ENCODE measurements around the gene SLC26A6. TPM values are rescaled to one million over a fixed set of nuclear protein-coding genes. Genes with fewer than 3 reads are reported as not detected.

Gene SLC26A6
- total RNA-seq, 1 experiment from 2014 or later, result 44.9 TPM

- no peaks in the 10 kb centered on the region for H3K79me2 ChIP-seq (ENCODE audit: low read length)
- CTCF ChIA-PET, result no interaction called here
These were observed 50.4 kb downstream of the SLC26A6 start for GRCh38 chr3:48584836-48585235.

DNA sequence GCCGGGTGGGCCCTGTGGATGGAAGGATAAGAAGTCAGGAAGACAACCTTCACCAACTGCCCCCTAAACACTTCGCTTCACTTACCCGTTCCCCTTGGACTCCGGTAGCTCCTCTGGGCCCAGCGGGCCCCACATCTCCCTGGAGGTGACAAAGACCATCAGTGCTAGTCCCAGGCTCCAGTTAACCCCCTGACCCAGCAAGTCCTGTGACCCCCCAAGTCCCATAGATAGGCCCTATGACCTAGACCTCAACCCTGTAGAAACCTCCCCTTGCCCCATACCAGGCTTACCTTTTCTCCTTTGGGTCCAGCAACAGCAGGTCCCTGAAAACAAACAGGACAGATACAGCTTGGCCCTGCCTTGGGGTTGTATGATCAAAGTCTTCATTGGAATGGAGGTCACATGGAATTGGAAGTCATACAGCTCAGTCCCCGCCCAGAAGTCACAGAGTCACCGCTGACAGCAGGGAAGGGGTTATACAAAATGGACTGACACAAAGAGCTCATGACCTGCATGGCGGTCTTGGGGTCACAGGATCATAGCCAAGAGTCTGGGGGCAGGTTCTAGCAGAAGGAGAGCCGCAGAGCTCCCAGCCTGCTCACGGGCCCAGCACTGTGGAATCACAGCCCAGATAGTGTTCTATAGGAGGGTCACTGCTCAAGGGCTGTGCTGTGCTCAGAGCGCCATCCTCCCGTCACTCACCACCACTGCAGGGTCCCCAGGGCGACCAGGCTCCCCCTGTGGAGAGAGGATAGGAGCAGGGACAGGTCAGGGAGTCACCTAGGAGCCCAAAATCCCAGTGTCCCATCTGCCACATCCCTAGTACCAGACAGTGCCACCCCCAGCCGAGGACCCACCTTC lies 53.4 kb downstream of the SLC26A6 start:
- ChIA-PET CTCF (interaction anchor here (0.6 kb wide), 1 partner anchor 21 kb away, joined by 4 read pairs; no protein-coding TSS in a partner anchor), POLR2A (ENCODE audit: unreplicated experiment) (no interaction called here)
- intact Hi-C loops (cut with micrococcal nuclease), result no loop called here
- DNase-seq, result no peak
- no peaks in the 10 kb centered on the region for H3K36me3 ChIP-seq (ENCODE audit: low read depth, low read length)
- no peak overlapping the region for H3K9ac ChIP-seq (ENCODE audit: low read length)
- no peak for ATAC-seq
- H3K4me1 ChIP-seq (ENCODE audit: insufficient read depth, low read length), result no peaks in the 10 kb centered on the region
- H3K9me3 ChIP-seq (ENCODE audit: low read length), result no peaks in the 10 kb centered on the region
- H2AFZ ChIP-seq (ENCODE audit: low read length), result no peak overlapping the region
- no peaks in the 10 kb centered on the region for H4K20me1 ChIP-seq (ENCODE audit: low read length)
- no peaks in the 10 kb centered on the region for H3K9me2 ChIP-seq (replicated peaks; ENCODE audit: low read length)
- no TSS peak for BruUV-seq (replicated peaks)
- no peaks in the 10 kb centered on the region for H3F3A ChIP-seq (ENCODE audit: low read length, unreplicated experiment)
- no peak overlapping the region for H3K27ac ChIP-seq (ENCODE audit: low read length)
- no peaks in the 10 kb centered on the region for H3K79me2 ChIP-seq (ENCODE audit: low read length)
- TF ChIP-seq EZH2 (IDR thresholded peaks at IDR 0.05; ENCODE audit: low read length, unreplicated experiment) (no peak), EZH2phosphoT487 (IDR thresholded peaks at IDR 0.05; ENCODE audit: borderline replicate concordance, low read length) (no peak), CTCF (conservative IDR thresholded peaks at IDR 0.05; ENCODE audit: low read depth, low read length) (no peak)
- H3K4me3 ChIP-seq (ENCODE audit: low read length), result no peak overlapping the region
- no peak overlapping the region for H3K4me2 ChIP-seq (ENCODE audit: low read length)
- no peaks in the 10 kb centered on the region for H3K27me3 ChIP-seq (ENCODE audit: low read length)

More at GRCh38 chr3:48584836-48585235, 50.4 kb downstream of the SLC26A6 start:
- H3K36me3 ChIP-seq (ENCODE audit: low read depth, low read length), result no peaks in the 10 kb centered on the region
- H3K4me2 ChIP-seq (ENCODE audit: low read length), result no peak overlapping the region
- BruUV-seq (replicated peaks), result no TSS peak
- ATAC-seq (no peak), DNase-seq (no peak)
- no peak overlapping the region for H3K27ac ChIP-seq (ENCODE audit: low read length)
- H4K20me1 ChIP-seq (ENCODE audit: low read length), result no peaks in the 10 kb centered on the region
- no peak overlapping the region for H3K9ac ChIP-seq (ENCODE audit: low read length)
- H2AFZ ChIP-seq (ENCODE audit: low read length), result no peak overlapping the region
- H3K4me3 ChIP-seq (ENCODE audit: low read length), result no peak overlapping the region
- H3K9me2 ChIP-seq (replicated peaks; ENCODE audit: low read length), result no peaks in the 10 kb centered on the region
- intact Hi-C loops (cut with micrococcal nuclease), result no loop called here
- H3K9me3 ChIP-seq (ENCODE audit: low read length), result no peaks in the 10 kb centered on the region
- no peak for TF ChIP-seq EZH2phosphoT487 (IDR thresholded peaks at IDR 0.05; ENCODE audit: borderline replicate concordance, low read length)
- no peak for TF ChIP-seq CTCF (conservative IDR thresholded peaks at IDR 0.05; ENCODE audit: low read depth, low read length)
- no peak for TF ChIP-seq EZH2 (IDR thresholded peaks at IDR 0.05; ENCODE audit: low read length, unreplicated experiment)
- POLR2A ChIA-PET (ENCODE audit: unreplicated experiment), result no interaction called here
- no peaks in the 10 kb centered on the region for H3F3A ChIP-seq (ENCODE audit: low read length, unreplicated experiment)
- no peaks in the 10 kb centered on the region for H3K4me1 ChIP-seq (ENCODE audit: insufficient read depth, low read length)
- H3K27me3 ChIP-seq (ENCODE audit: low read length), result no peaks in the 10 kb centered on the region

DNA sequence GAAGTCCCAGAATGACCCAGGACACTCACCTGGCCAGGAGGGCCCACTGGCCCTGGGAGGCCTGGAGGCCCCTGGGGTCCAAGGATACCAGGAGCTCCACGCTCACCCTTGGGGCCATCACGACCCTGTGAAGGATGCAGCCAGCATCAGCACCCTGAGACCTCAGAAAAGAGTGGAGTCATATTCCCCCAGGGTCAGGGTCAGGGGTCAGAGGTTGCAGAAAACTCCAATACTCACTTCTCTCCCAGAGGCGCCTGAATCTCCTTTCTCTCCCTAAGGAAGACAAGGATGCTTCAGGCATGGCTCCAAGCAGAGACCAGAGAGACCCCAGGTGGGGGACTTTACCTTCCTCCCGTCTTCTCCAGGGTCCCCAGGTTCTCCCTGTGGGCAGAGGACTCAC lies 58.6 kb downstream of the SLC26A6 start:
- Histone ChIP-seq H3K9me3 (ENCODE audit: low read length) (no peaks in the 10 kb centered on the region), H3K9ac (ENCODE audit: low read length) (no peak overlapping the region), H3K9me2 (replicated peaks; ENCODE audit: low read length) (no peaks in the 10 kb centered on the region), H3K36me3 (ENCODE audit: low read depth, low read length) (no peaks in the 10 kb centered on the region), H2AFZ (ENCODE audit: low read length) (no peak overlapping the region), H3K27me3 (ENCODE audit: low read length) (no peaks in the 10 kb centered on the region), H3K27ac (ENCODE audit: low read length) (no peak overlapping the region), H3F3A (ENCODE audit: low read length, unreplicated experiment) (no peaks in the 10 kb centered on the region), H3K4me2 (ENCODE audit: low read length) (no peak overlapping the region), H3K4me3 (ENCODE audit: low read length) (no peak overlapping the region), H4K20me1 (ENCODE audit: low read length) (no peaks in the 10 kb centered on the region), H3K79me2 (ENCODE audit: low read length) (no peaks in the 10 kb centered on the region), H3K4me1 (ENCODE audit: insufficient read depth, low read length) (no peaks in the 10 kb centered on the region)
- ATAC-seq (no peak), DNase-seq (no peak)
- intact Hi-C loops (cut with micrococcal nuclease), result no loop called here
- TF ChIP-seq CTCF (conservative IDR thresholded peaks at IDR 0.05; ENCODE audit: low read depth, low read length), result no peak
- no peak for TF ChIP-seq EZH2 (IDR thresholded peaks at IDR 0.05; ENCODE audit: low read length, unreplicated experiment)
- no peak for TF ChIP-seq EZH2phosphoT487 (IDR thresholded peaks at IDR 0.05; ENCODE audit: borderline replicate concordance, low read length)
- POLR2A ChIA-PET (ENCODE audit: unreplicated experiment), result interaction anchor here (0.6 kb wide), 1 partner anchor 82 kb away, joined by 3 read pairs; no protein-coding TSS in a partner anchor
- CTCF ChIA-PET, result interaction anchor here (0.6 kb wide), 1 partner anchor 62 kb away, joined by 4 read pairs; no protein-coding TSS in a partner anchor
- no TSS peak for BruUV-seq (replicated peaks)
